ENCODE data around the gene ABL1.

DNA sequence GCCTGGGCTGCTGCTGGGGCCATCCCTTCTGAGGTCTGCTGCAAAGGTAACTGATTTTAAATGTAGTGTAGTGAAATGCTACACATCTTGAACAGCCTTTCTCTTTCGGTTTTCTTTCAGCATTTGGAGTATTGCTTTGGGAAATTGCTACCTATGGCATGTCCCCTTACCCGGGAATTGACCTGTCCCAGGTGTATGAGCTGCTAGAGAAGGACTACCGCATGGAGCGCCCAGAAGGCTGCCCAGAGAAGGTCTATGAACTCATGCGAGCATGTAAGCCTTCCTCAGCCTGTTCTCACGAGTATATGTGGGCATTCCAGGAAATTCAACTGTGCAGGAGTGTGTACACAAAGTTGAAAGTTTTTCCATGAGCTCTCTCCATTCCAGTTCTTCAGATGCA lies 43.2 kb downstream of the ABL1 start:
- TF ChIP-seq, protein P1, sequence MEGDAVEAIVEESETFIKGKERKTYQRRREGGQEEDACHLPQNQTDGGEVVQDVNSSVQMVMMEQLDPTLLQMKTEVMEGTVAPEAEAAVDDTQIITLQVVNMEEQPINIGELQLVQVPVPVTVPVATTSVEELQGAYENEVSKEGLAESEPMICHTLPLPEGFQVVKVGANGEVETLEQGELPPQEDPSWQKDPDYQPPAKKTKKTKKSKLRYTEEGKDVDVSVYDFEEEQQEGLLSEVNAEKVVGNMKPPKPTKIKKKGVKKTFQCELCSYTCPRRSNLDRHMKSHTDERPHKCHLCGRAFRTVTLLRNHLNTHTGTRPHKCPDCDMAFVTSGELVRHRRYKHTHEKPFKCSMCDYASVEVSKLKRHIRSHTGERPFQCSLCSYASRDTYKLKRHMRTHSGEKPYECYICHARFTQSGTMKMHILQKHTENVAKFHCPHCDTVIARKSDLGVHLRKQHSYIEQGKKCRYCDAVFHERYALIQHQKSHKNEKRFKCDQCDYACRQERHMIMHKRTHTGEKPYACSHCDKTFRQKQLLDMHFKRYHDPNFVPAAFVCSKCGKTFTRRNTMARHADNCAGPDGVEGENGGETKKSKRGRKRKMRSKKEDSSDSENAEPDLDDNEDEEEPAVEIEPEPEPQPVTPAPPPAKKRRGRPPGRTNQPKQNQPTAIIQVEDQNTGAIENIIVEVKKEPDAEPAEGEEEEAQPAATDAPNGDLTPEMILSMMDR (IDR thresholded peaks at IDR 0.05), result no peak
- TF ChIP-seq POLR2AphosphoS5 (IDR thresholded peaks at IDR 0.05) (no peak), POLR2A (IDR thresholded peaks at IDR 0.05) (no peak)

Data from suprapubic skin (tissue), 4 donors.